Ascending aorta (tissue), 2 donors: ENCODE measurements around the gene DMD. TPM values are rescaled to one million over a fixed set of nuclear protein-coding genes. Genes with fewer than 3 reads are reported as not detected.
"Not testable (repeated sequence)": the region's sequence is repeated elsewhere in the genome, so short reads cannot be mapped to it uniquely, and the experiment has no call there.

ENCODE experiments used
- DNase-seq, 2 donors: peaks; one replicate each; pipeline ENCODE4 v3.0.0-alpha.2; 2019; ENCODE audit warnings: low spot score in 2 of 2
- H3K27ac ChIP-seq, 2 donors: fragments of 200-600 bp; sonication (generic); one replicate each; pipeline ENCODE4 v1.5.1; 2016 to 2017; ENCODE audit warnings: mild to moderate bottlenecking in 1 of 2
- H3K27me3 ChIP-seq: fragments of 200-600 bp; sonication (generic); one replicate; pipeline ENCODE4 v1.5.1; 2017
- H3K36me3 ChIP-seq, 2 donors: fragments of 200-600 bp; sonication (generic); one replicate each; pipeline ENCODE4 v1.5.1; 2016
- H3K4me1 ChIP-seq, 2 donors: fragments of 200-600 bp; sonication (generic); one replicate each; pipeline ENCODE4 v1.5.1; 2016 to 2017; ENCODE audit warnings: mild to moderate bottlenecking in 1 of 2
- H3K4me3 ChIP-seq, 2 donors: fragments of 200-600 bp; sonication (generic); one replicate each; pipeline ENCODE4 v1.5.1; 2016 to 2017; ENCODE audit warnings: mild to moderate bottlenecking in 1 of 2
- H3K9me3 ChIP-seq, 2 donors: fragments of 200-600 bp; sonication (generic); one replicate each; pipeline ENCODE4 v1.5.1; 2016
- intact Hi-C: fragments of 100-400 bp; cut with DNase I; formaldehyde crosslinking; loops from one replicate; pipeline ENCODE4 v1.15.1; 2023
- total RNA-seq: library from RNA; depleted of rRNA; stranded (reverse); fragments of >200 nt; gene quantifications from one replicate; pipeline ENCODE4 v1.1.0, GENCODE V29; 2016
- TF ChIP-seq, protein P1 (sequence below), 3 experiments: fragments of 200-600 bp in 2 of 3; fragments of 450-650 bp in 1 of 3; sonication (generic) in 2 of 3; IDR thresholded peaks; one replicate each; pipeline ENCODE4 v1.5.1; 2016 to 2019; ENCODE audit warnings: antibody characterized with exemption in 3 of 3, mild to moderate bottlenecking in 1 of 3, moderate library complexity in 1 of 3

Gene DMD
- total RNA-seq, 1 donor from 2014 or later, result 40.0 TPM

DNA sequence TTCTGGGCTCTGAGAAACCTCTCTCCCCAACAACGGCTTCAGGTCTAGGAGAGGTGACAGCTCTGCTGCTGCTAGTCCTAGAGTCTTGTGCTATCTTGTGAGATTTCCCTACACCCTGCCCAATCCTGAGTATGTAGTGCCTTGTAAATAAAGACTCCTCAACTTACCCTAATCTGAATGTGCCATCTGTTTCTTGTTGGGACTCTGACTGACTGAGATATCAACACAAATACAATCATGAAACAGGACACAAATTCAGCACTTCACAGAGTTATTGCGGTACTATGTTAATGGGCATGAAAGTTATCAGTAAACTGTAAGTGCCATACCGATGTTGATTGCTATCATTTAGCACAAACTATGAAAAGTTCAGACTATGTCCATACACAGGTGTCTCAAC, 1610.5 kb downstream of the DMD start:
- intact Hi-C loops, result no loop called here

DNA sequence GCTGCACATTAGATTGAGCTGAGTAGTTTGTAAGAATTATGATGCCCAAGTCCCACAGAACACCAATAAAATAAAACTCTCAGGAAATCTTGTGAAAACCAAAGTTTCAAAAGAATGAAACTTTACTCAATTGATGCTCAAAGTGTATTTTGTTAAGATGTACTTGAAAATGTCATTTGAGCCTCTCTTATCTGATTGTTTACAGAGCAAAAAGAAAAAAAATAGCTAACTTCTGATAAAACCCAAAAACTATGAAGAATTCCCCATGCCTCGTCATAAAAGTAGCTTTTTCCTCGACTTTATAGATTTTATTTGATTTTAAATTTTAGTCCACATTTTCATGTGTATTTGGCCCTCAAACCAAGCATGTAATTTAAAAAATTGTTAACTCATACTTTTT, 1618.0 kb downstream of the DMD start:
- Histone ChIP-seq H3K36me3 (no peaks in the 10 kb centered on the region), H3K4me3 (no peak overlapping the region)

More for the DNA sequence above, 1610.5 kb downstream of the DMD start:
- TF ChIP-seq, protein P1, sequence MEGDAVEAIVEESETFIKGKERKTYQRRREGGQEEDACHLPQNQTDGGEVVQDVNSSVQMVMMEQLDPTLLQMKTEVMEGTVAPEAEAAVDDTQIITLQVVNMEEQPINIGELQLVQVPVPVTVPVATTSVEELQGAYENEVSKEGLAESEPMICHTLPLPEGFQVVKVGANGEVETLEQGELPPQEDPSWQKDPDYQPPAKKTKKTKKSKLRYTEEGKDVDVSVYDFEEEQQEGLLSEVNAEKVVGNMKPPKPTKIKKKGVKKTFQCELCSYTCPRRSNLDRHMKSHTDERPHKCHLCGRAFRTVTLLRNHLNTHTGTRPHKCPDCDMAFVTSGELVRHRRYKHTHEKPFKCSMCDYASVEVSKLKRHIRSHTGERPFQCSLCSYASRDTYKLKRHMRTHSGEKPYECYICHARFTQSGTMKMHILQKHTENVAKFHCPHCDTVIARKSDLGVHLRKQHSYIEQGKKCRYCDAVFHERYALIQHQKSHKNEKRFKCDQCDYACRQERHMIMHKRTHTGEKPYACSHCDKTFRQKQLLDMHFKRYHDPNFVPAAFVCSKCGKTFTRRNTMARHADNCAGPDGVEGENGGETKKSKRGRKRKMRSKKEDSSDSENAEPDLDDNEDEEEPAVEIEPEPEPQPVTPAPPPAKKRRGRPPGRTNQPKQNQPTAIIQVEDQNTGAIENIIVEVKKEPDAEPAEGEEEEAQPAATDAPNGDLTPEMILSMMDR (IDR thresholded peaks at IDR 0.05), result no peak
- Histone ChIP-seq H3K4me3 (no peak overlapping the region), H3K36me3 (no peaks in the 10 kb centered on the region), H3K9me3 (no peaks in the 10 kb centered on the region), H3K4me1 (no peaks in the 10 kb centered on the region), H3K27ac (no peak overlapping the region), H3K27me3 (no peaks in the 10 kb centered on the region)
- no peak for DNase-seq

DNA sequence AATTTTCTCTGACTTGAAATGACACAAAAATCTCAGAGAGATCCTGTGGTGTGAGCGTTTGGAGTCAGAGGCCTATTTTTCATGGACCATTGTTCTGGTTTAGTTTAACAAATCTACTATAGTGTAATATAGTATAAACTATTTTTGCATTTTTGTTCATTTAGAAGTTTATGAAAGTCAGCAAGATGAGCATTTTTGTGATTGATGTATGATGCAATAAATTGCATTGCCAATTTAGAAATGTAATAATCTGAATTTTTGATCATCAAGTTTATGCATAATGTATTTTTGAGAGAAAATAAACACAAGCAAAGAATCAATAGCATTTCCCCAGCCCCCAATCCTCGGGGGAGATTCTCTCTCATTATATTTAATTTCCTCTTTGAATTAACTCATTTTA, 1620.0 kb downstream of the DMD start:
- no peak overlapping the region for H3K4me3 ChIP-seq
- no peaks in the 10 kb centered on the region for H3K9me3 ChIP-seq
- H3K36me3 ChIP-seq, result no peaks in the 10 kb centered on the region
- TF ChIP-seq, protein P1 (IDR thresholded peaks at IDR 0.05), result no peak
- intact Hi-C loops, result no loop called here
- H3K27ac ChIP-seq, result no peak overlapping the region
- H3K4me1 ChIP-seq, result no peaks in the 10 kb centered on the region
- no peaks in the 10 kb centered on the region for H3K27me3 ChIP-seq
- DNase-seq, result no peak

More for the DNA sequence above, 1618.0 kb downstream of the DMD start:
- no peak for DNase-seq
- Histone ChIP-seq H3K27ac (no peak overlapping the region), H3K27me3 (no peaks in the 10 kb centered on the region), H3K4me1 (no peaks in the 10 kb centered on the region), H3K9me3 (no peaks in the 10 kb centered on the region)
- TF ChIP-seq, protein P1 (IDR thresholded peaks at IDR 0.05), result no peak
- intact Hi-C loops, result no loop called here

DNA sequence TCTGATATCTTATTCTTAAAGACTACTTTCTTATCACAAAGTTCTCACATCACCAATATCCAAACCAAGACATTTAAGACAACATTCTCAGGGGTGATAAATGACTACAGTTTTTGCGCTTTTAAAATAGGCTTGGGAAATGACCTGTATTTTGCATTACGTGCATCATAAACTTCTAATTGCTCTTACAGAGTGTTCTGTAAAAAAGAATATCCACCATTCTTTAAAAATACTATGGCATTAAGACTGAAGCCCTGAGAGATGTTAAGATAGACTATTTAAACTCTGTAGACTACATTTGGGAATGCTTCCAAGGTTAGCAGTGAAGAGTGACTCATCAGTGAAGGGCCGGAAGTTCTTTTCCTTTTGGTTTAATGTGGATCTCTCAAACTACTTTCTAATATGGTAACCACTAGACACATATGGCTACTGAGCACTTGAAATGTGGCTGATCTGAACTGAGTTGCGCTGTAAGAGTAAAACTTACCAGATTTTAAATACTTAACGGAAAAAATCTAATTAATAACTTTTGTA, 1620.7 kb downstream of the DMD start:
- intact Hi-C loops, result no loop called here
- Histone ChIP-seq H3K27me3 (no peaks in the 10 kb centered on the region), H3K36me3 (no peaks in the 10 kb centered on the region)

DNA sequence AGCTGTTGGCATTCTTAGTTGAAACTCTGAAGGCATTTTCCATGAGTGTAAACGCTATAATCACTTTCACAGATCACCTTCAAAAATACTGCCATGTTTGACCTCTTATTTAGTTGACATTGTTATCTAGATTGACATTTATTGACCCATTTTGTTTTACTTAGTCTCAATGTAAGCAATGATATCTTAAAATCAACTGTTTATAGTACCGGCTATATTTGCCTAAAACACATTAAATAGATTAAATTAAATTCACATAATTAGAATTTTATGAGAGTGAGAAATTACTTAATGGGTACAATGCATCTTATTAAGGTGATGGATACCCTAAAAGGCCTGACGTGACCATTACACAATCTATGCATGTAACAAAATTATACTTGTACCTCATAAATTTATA, 1621.8 kb downstream of the DMD start:
- intact Hi-C loops, result no loop called here
- no peak for DNase-seq
- Histone ChIP-seq H3K4me3 (no peak overlapping the region), H3K27me3 (no peaks in the 10 kb centered on the region), H3K9me3 (no peaks in the 10 kb centered on the region), H3K27ac (no peak overlapping the region), H3K36me3 (no peaks in the 10 kb centered on the region), H3K4me1 (no peaks in the 10 kb centered on the region)
- TF ChIP-seq, protein P1 (IDR thresholded peaks at IDR 0.05), result no peak

More for the DNA sequence above, 1620.7 kb downstream of the DMD start:
- TF ChIP-seq, protein P1 (IDR thresholded peaks at IDR 0.05), result no peak
- Histone ChIP-seq H3K4me3 (no peak overlapping the region), H3K27ac (no peak overlapping the region), H3K4me1 (no peaks in the 10 kb centered on the region), H3K9me3 (no peaks in the 10 kb centered on the region)
- no peak for DNase-seq

DNA sequence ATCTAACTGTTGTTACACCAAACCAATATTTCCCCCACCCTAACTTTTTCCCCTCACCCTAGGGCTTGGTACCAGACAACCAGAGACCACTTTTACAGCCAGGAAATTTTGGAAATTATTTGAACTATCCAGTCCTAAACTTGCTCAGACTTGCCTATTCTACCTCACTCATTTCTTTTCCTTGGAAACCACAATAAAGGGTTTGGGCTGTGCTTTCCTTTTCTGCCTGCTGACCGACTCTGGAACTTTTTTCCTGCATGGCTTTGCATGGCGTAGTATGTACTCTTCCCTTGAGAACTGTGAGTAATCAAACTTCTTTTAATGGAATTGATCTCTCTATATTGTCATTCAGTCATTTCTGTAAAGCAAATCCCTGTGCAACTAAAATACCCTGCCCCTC, 1623.0 kb downstream of the DMD start:
- intact Hi-C loops, result no loop called here
- Histone ChIP-seq H3K4me1 (no peaks in the 10 kb centered on the region), H3K27me3 (no peaks in the 10 kb centered on the region), H3K4me3 (no peak overlapping the region), H3K36me3 (no peaks in the 10 kb centered on the region), H3K9me3 (no peaks in the 10 kb centered on the region), H3K27ac (no peak overlapping the region)
- DNase-seq, result no peak
- TF ChIP-seq, protein P1 (IDR thresholded peaks at IDR 0.05), result no peak

DNA sequence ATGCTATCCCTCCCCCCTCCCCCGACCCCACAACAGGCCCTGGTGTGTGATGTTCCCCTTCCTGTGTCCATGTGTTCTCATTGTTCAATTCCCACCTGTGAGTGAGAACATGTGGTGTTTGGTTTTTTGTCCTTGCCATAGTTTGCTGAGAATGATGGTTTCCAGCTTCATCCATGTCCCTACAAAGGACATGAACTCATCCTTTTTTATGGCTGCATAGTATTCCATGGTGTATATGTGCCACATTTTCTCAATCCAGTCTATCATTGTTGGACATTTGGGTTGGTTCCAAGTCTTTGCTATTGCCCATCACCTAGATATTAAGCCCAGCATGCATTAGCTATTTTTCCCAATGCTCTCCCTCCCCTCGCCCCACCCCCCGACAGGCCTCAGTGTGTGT, 1627.5 kb downstream of the DMD start:
- H3K4me3 ChIP-seq, H3K36me3 ChIP-seq, H3K4me1 ChIP-seq, H3K27me3 ChIP-seq, H3K27ac ChIP-seq, DNase-seq, H3K9me3 ChIP-seq, intact Hi-C loops: not testable (repeated sequence)
